SK-N-MC (cell line): ENCODE data around the gene FBF1.

Source experiments
- DNase-seq: peaks from one replicate; pipeline ENCODE4 v3.0.0-alpha.2; 2011; ENCODE audit warnings: low read depth, low spot score
- H3K27ac ChIP-seq: fragments of 200-600 bp; sonication (generic); 2 replicates; pipeline ENCODE4 v1.5.1; 2016; ENCODE audit warnings: mixed run types
- H3K36me3 ChIP-seq: fragments of 200-600 bp; sonication (generic); 2 replicates; pipeline ENCODE4 v1.6.1; 2017; ENCODE audit warnings: antibody characterized with exemption, low read length, mixed read lengths; ENCODE audit not compliant: insufficient read depth
- H3K4me3 ChIP-seq: fragments of 200-600 bp; sonication (generic); 2 replicates; pipeline ENCODE4 v1.5.1; 2016
- H3K9ac ChIP-seq: fragments of 200-600 bp; sonication (generic); 2 replicates; pipeline ENCODE4 v1.8.0; 2017; ENCODE audit warnings: mixed run types, mixed read lengths; ENCODE audit not compliant: insufficient read length
- H3K9me3 ChIP-seq: fragments of 200-600 bp; sonication (generic); 2 replicates; pipeline ENCODE4 v1.6.1; 2017; ENCODE audit warnings: low read depth, mild to moderate bottlenecking, antibody characterized with exemption, low read length, moderate library complexity, mixed read lengths
- EZH2 ChIP-seq: fragments of 200-600 bp; sonication (generic); IDR thresholded peaks from one replicate; pipeline ENCODE4 v1.6.1; 2017; ENCODE audit warnings: antibody characterized with exemption
- FOXP2 ChIP-seq: optimal IDR thresholded peaks from 2 replicates; pipeline ENCODE3; 2011; ENCODE audit warnings: mild to moderate bottlenecking, moderate library complexity; ENCODE audit not compliant: insufficient read depth; ENCODE audit errors: extremely low read length, control extremely low read depth
- POLR2AphosphoS5 ChIP-seq: IDR thresholded peaks from 2 replicates; pipeline ENCODE4 v1.6.1; 2012; ENCODE audit warnings: mild to moderate bottlenecking, low read depth, low read length, borderline replicate concordance

The FBF1 gene

GRCh38 chr17:75922963-75923874 is 17.6 kb downstream of the FBF1 start:
- H3K9me3 ChIP-seq, result no peaks in the 10 kb centered on the region
- no peak for TF ChIP-seq FOXP2
- DNase-seq, result no peak
- no peak overlapping the region for H3K9ac ChIP-seq
- H3K36me3 ChIP-seq, result no peaks in the 10 kb centered on the region; the same call in 1 of the 2 replicates
- no peak overlapping the region for H3K4me3 ChIP-seq
- no peak overlapping the region for H3K27ac ChIP-seq

GRCh38 chr17:75922173-75922961 is 18.5 kb downstream of the FBF1 start:
- Histone ChIP-seq H3K9me3 (no peaks in the 10 kb centered on the region), H3K4me3 (no peak overlapping the region), H3K36me3 (no peaks in the 10 kb centered on the region; the same call in 1 of the 2 replicates), H3K9ac (no peak overlapping the region), H3K27ac (no peak overlapping the region)
- DNase-seq, result no peak
- TF ChIP-seq FOXP2, result no peak

GRCh38 chr17:75921596-75921995 is 19.2 kb downstream of the FBF1 start:
- TF ChIP-seq EZH2 (no peak), POLR2AphosphoS5 (no peak), FOXP2 (no peak)
- Histone ChIP-seq H3K9me3 (no peaks in the 10 kb centered on the region), H3K9ac (no peak overlapping the region), H3K4me3 (no peak overlapping the region), H3K27ac (no peak overlapping the region), H3K36me3 (no peaks in the 10 kb centered on the region; the same call in 1 of the 2 replicates)
- DNase-seq, result no peak

GRCh38 chr17:75920045-75920560 is 20.7 kb downstream of the FBF1 start:
- H3K27ac ChIP-seq, result no peak overlapping the region
- H3K9me3 ChIP-seq, result no peaks in the 10 kb centered on the region
- no peaks in the 10 kb centered on the region; the same call in 1 of the 2 replicates for H3K36me3 ChIP-seq
- DNase-seq, result no peak
- H3K9ac ChIP-seq, result no peak overlapping the region
- H3K4me3 ChIP-seq, result no peak overlapping the region
- TF ChIP-seq POLR2AphosphoS5 (no peak), EZH2 (no peak), FOXP2 (no peak)

- no peaks in the 10 kb centered on the region; the same call in 1 of the 2 replicates for H3K36me3 ChIP-seq
- no peak for DNase-seq
- no peak for TF ChIP-seq FOXP2
- TF ChIP-seq EZH2, result no peak
- H3K9me3 ChIP-seq, result no peaks in the 10 kb centered on the region
- no peak overlapping the region for H3K4me3 ChIP-seq
- no peak overlapping the region for H3K9ac ChIP-seq
- H3K27ac ChIP-seq, result no peak overlapping the region
These were observed 21.2 kb downstream of the FBF1 start for GRCh38 chr17:75919611-75920010.

GRCh38 chr17:75917917-75918445 is 22.9 kb downstream of the FBF1 start:
- Histone ChIP-seq H3K27ac (no peak overlapping the region), H3K9me3 (no peaks in the 10 kb centered on the region), H3K4me3 (no peak overlapping the region), H3K36me3 (no peaks in the 10 kb centered on the region; the same call in 1 of the 2 replicates), H3K9ac (no peak overlapping the region)
- no peak for DNase-seq
- TF ChIP-seq POLR2AphosphoS5 (no peak), EZH2 (no peak), FOXP2 (no peak)

GRCh38 chr17:75917141-75917916 is 23.5 kb downstream of the FBF1 start:
- DNase-seq, result no peak
- Histone ChIP-seq H3K36me3 (no peaks in the 10 kb centered on the region; the same call in 1 of the 2 replicates), H3K9me3 (no peaks in the 10 kb centered on the region), H3K9ac (no peak overlapping the region), H3K4me3 (no peak overlapping the region), H3K27ac (no peak overlapping the region)
- no peak for TF ChIP-seq EZH2

GRCh38 chr17:75915268-75915667 is 25.6 kb downstream of the FBF1 start:
- Histone ChIP-seq H3K36me3 (no peaks in the 10 kb centered on the region; the same call in 1 of the 2 replicates), H3K9ac (no peak overlapping the region), H3K4me3 (no peak overlapping the region), H3K9me3 (no peaks in the 10 kb centered on the region), H3K27ac (no peak overlapping the region)
- TF ChIP-seq EZH2 (no peak), FOXP2 (no peak), POLR2AphosphoS5 (no peak)
- DNase-seq, result no peak
